Transverse colon (tissue), 4 donors: ENCODE results near the gene OLFML2A. TPM values are rescaled to one million over a fixed set of nuclear protein-coding genes. Genes with fewer than 3 reads are reported as not detected.

Experiments used
- DNase-seq: peaks from one replicate; pipeline ENCODE4 v3.0.0-alpha.2; 2019
- H3K27ac ChIP-seq, 4 donors: fragments of 200-600 bp; sonication (generic); 2 replicates each; pipeline ENCODE4 v1.5.1; 2016 to 2018; ENCODE audit warnings: inconsistent platforms in 4 of 4
- H3K27me3 ChIP-seq: fragments of 200-600 bp; sonication (generic); 2 replicates; pipeline ENCODE4 v1.5.1; 2017; ENCODE audit warnings: inconsistent platforms
- H3K36me3 ChIP-seq, 4 donors: fragments of 200-600 bp; sonication (generic); 2 replicates each; pipeline ENCODE4 v1.5.1; 2017 to 2019; ENCODE audit warnings: inconsistent platforms in 4 of 4
- H3K4me1 ChIP-seq, 4 donors: fragments of 200-600 bp; sonication (generic); 2 replicates each; pipeline ENCODE4 v1.5.1; 2017 to 2020; ENCODE audit warnings: inconsistent platforms in 4 of 4
- H3K4me3 ChIP-seq, 4 donors: fragments of 200-600 bp; sonication (generic); 1 replicate in 1 of 4; 2 replicates in 3 of 4; pipeline versions ENCODE4 v1.5.1 to v1.6.1; 2017 to 2019; ENCODE audit warnings: inconsistent platforms in 4 of 4
- H3K9me3 ChIP-seq, 2 donors: fragments of 200-600 bp; sonication (generic); 2 replicates each; pipeline ENCODE4 v1.5.1; 2017 to 2019; ENCODE audit warnings: inconsistent platforms in 2 of 2
- CTCF ChIP-seq, 5 experiments: fragments of 200-600 bp in 3 of 5; fragments of 450-650 bp in 2 of 5; sonication (generic) in 3 of 5; IDR thresholded peaks; 1 replicate in 2 of 5; 2 replicates in 3 of 5; pipeline ENCODE4 v1.5.1; 2016 to 2017; ENCODE audit warnings: antibody characterized with exemption in 5 of 5, inconsistent platforms in 3 of 5, mild to moderate bottlenecking in 2 of 5, moderate library complexity in 1 of 5
- EP300 ChIP-seq: sonication (generic); formaldehyde crosslinking; IDR thresholded peaks from one replicate; pipeline ENCODE4 v1.6.1; 2017; ENCODE audit warnings: antibody characterized with exemption, low read depth
- POLR2A ChIP-seq: fragments of 450-650 bp; IDR thresholded peaks from one replicate; pipeline ENCODE4 v1.6.1; 2016; ENCODE audit warnings: antibody characterized with exemption, mild to moderate bottlenecking, moderate library complexity
- POLR2AphosphoS5 ChIP-seq, 3 donors: sonication (generic); formaldehyde crosslinking; IDR thresholded peaks; one replicate each; pipeline ENCODE4 v1.6.1; 2016; ENCODE audit warnings: antibody characterized with exemption in 3 of 3
- WGBS, 2 donors: methylation state at CpG; one replicate each; pipeline ENCODE4 v1.1.5; 2018; ENCODE audit warnings: low coverage in 1 of 2; 5-methylcytosine and 5-hydroxymethylcytosine counted together
- in situ Hi-C, 4 donors: fragments of 200-750 bp; cut with MboI; loops; one replicate each; pipeline versions ENCODE4 v1.15.0 to v1.15.1; 2017; ENCODE audit warnings: low sequenced_read_pairs in 3 of 4, low pct_ligation_motif_present in 1 of 4, low pct_unique_long_range_greater_than_20kb in 1 of 4
- intact Hi-C: fragments of 100-400 bp; cut with DNase I; formaldehyde crosslinking; loops from one replicate; pipeline ENCODE4 v1.15.1; 2023; ENCODE audit warnings: low total_unique reads
- total RNA-seq, 4 donors: library from RNA; depleted of rRNA; stranded (reverse); fragments of >200 nt; gene quantifications; one replicate each; pipeline ENCODE4 v1.1.0, GENCODE V29; 2016

OLFML2A gene
- total RNA-seq, 4 donors from 2014 or later: 9.4 to 59.1 (median 16.0) TPM

- peaks cover 61% of the 10 kb centered on the region for H3K27me3 ChIP-seq
- intact Hi-C loops: no loop called here
Measured at GRCh38 chr9:124765439-124765835, 11.5 kb upstream of the OLFML2A start.

GRCh38 chr9:124766326-124766725, 10.6 kb upstream of the OLFML2A start:
- no peak overlapping the region for H3K27ac ChIP-seq
- no peaks in the 10 kb centered on the region for H3K9me3 ChIP-seq
- H3K4me1 ChIP-seq: peaks cover 0 to 46% (median 28%) of the 10 kb centered on the region in 4 donors
- intact Hi-C loops: no loop called here
- TF ChIP-seq CTCF (IDR thresholded peaks at IDR 0.05): no peak
- no peak for TF ChIP-seq POLR2A
- no peak for TF ChIP-seq EP300
- TF ChIP-seq POLR2AphosphoS5 (IDR thresholded peaks at IDR 0.05): no peak
- H3K36me3 ChIP-seq: no peaks in the 10 kb centered on the region
- peaks cover 64% of the 10 kb centered on the region for H3K27me3 ChIP-seq
- H3K4me3 ChIP-seq: no peak overlapping the region
- in situ Hi-C loops: no loop called here
- no peak for DNase-seq
- 85 to 88% methylated on average over 1 of the region's 1 CpG for WGBS, 2 donors

More at GRCh38 chr9:124765439-124765835, 11.5 kb upstream of the OLFML2A start:
- H3K27ac ChIP-seq: no peak overlapping the region
- TF ChIP-seq POLR2A (no peak), CTCF (IDR thresholded peaks at IDR 0.05) (no peak), POLR2AphosphoS5 (IDR thresholded peaks at IDR 0.05) (no peak), EP300 (no peak)
- WGBS, 2 donors: 58 to 72% methylated on average over 6 of the region's 6 CpGs
- no peaks in the 10 kb centered on the region for H3K9me3 ChIP-seq
- no peak for DNase-seq
- peaks cover 0 to 46% (median 26%) of the 10 kb centered on the region in 4 donors for H3K4me1 ChIP-seq
- no peak overlapping the region for H3K4me3 ChIP-seq
- in situ Hi-C loops: no loop called here
- H3K36me3 ChIP-seq: no peaks in the 10 kb centered on the region

GRCh38 chr9:124766815-124767554, 9.9 kb upstream of the OLFML2A start:
- Histone ChIP-seq H3K27ac (peak overlapping the region in 2 of 4 donors; percentile 3 to 90), H3K27me3 (peaks cover 64% of the 10 kb centered on the region), H3K4me3 (no peak overlapping the region), H3K9me3 (no peaks in the 10 kb centered on the region), H3K36me3 (no peaks in the 10 kb centered on the region), H3K4me1 (peaks cover 0 to 49% (median 28%) of the 10 kb centered on the region in 4 donors)
- WGBS, 2 donors: 26 to 41% methylated on average over 4 of the region's 4 CpGs
- no peak for DNase-seq
- intact Hi-C loops (no loop called here), in situ Hi-C loops (no loop called here)
- TF ChIP-seq EP300: no peak
- TF ChIP-seq CTCF (IDR thresholded peaks at IDR 0.05): peak in 2 of 5 experiments; percentile 11 to 23
- TF ChIP-seq POLR2A: no peak
- TF ChIP-seq POLR2AphosphoS5 (IDR thresholded peaks at IDR 0.05): no peak

- DNase-seq: no peak
Measured at GRCh38 chr9:124767821-124768220, 9.1 kb upstream of the OLFML2A start.

More at GRCh38 chr9:124767821-124768220, 9.1 kb upstream of the OLFML2A start:
- peaks cover 0 to 52% (median 29%) of the 10 kb centered on the region in 4 donors for H3K4me1 ChIP-seq
- H3K27me3 ChIP-seq: peaks cover 59% of the 10 kb centered on the region
- H3K36me3 ChIP-seq: no peaks in the 10 kb centered on the region
- no peak for TF ChIP-seq EP300
- no peak for TF ChIP-seq POLR2A
- no peak for TF ChIP-seq POLR2AphosphoS5 (IDR thresholded peaks at IDR 0.05)
- intact Hi-C loops: no loop called here
- no peaks in the 10 kb centered on the region for H3K9me3 ChIP-seq
- no peak overlapping the region for H3K4me3 ChIP-seq
- H3K27ac ChIP-seq: peak overlapping the region in 3 of 4 donors; percentile 90 to 94 (median 91)
- WGBS, 2 donors: 23 to 30% methylated on average over 2 of the region's 2 CpGs
- in situ Hi-C loops: no loop called here
